Neural crest cell (in vitro differentiated cells): ENCODE results near the gene HMG20A. TPM values are rescaled to one million over a fixed set of nuclear protein-coding genes. Genes with fewer than 3 reads are reported as not detected.

Experiments
- DNase-seq: peaks from one replicate; pipeline ENCODE4 v3.0.0; 2021; ENCODE audit warnings: low read depth, mixed read lengths, low spot score
- H3K27ac Mint-ChIP-seq: one replicate; pipeline ENCODE4 v1.8.0; 2021; ENCODE audit warnings: mild to moderate bottlenecking, mixed read lengths; ENCODE audit not compliant: unreplicated experiment
- H3K27me3 Mint-ChIP-seq: 2 replicates; pipeline ENCODE4 v1.8.0; 2021; ENCODE audit warnings: low read depth, mild to moderate bottlenecking, mixed read lengths
- H3K36me3 Mint-ChIP-seq: 2 replicates; pipeline ENCODE4 v1.8.0; 2021; ENCODE audit warnings: low read depth, mild to moderate bottlenecking, mixed read lengths
- H3K4me1 Mint-ChIP-seq: 2 replicates; pipeline ENCODE4 v1.8.0; 2021; ENCODE audit warnings: mixed read lengths
- H3K4me3 Mint-ChIP-seq: one replicate; pipeline ENCODE4 v1.8.0; 2021; ENCODE audit warnings: mild to moderate bottlenecking, mixed read lengths
- H3K9me3 Mint-ChIP-seq: 2 replicates; pipeline ENCODE4 v1.8.0; 2021; ENCODE audit warnings: mixed read lengths
- total RNA-seq: library from RNA; stranded (reverse); gene quantifications from 2 replicates; pipeline ENCODE4 v1.2.1, GENCODE V29; 2021
- TF ChIP-seq, protein P1 (sequence below): fragments of 200-600 bp; sonication (generic); conservative IDR thresholded peaks from 2 replicates; pipeline ENCODE4 v1.5.0; 2021; ENCODE audit warnings: antibody characterized with exemption, mild to moderate bottlenecking

The HMG20A gene
- total RNA-seq, 1 donor from 2014 or later: 67.2 TPM

GRCh38 chr15:77417602-77418001 lies 3.1 kb upstream of the HMG20A start:
- H3K4me1 Mint-ChIP-seq: peaks cover 20% of the 10 kb centered on the region
- H3K36me3 Mint-ChIP-seq: no peaks in the 10 kb centered on the region
- peak overlapping the region; percentile 92 for H3K4me3 Mint-ChIP-seq
- TF ChIP-seq, protein P1, sequence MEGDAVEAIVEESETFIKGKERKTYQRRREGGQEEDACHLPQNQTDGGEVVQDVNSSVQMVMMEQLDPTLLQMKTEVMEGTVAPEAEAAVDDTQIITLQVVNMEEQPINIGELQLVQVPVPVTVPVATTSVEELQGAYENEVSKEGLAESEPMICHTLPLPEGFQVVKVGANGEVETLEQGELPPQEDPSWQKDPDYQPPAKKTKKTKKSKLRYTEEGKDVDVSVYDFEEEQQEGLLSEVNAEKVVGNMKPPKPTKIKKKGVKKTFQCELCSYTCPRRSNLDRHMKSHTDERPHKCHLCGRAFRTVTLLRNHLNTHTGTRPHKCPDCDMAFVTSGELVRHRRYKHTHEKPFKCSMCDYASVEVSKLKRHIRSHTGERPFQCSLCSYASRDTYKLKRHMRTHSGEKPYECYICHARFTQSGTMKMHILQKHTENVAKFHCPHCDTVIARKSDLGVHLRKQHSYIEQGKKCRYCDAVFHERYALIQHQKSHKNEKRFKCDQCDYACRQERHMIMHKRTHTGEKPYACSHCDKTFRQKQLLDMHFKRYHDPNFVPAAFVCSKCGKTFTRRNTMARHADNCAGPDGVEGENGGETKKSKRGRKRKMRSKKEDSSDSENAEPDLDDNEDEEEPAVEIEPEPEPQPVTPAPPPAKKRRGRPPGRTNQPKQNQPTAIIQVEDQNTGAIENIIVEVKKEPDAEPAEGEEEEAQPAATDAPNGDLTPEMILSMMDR: no peak
- no peaks in the 10 kb centered on the region for H3K27me3 Mint-ChIP-seq
- no peaks in the 10 kb centered on the region for H3K9me3 Mint-ChIP-seq
- no peak overlapping the region for H3K27ac Mint-ChIP-seq
- DNase-seq: no peak

DNA sequence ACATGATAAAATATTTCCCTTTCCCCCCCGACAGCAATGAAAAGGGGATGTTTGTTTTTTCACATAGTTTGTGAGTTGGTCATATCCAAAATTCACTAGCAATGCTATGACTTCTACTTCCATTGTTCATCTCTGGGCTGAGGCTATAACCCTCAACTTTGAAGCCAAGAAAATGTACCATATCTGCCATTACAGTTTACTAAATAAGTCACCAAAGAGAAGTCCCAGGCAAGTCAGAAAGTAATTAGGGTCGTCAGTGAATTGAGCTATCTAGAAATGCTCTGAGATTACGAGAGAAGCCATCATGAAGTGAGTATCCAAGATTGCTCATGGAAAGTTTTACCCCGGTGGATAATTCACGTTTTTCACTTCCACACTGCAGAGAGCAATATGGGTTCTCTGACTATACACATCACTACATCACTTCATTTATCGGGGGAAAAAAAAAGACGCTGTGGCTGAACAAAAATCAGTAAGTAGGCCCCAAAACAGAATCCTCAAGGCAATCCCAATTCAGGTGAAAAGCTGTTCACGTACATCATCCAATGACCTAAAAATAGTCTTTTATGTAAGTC lies 2.2 kb upstream of the HMG20A start:
- Mint-ChIP-seq H3K27ac (no peak overlapping the region), H3K4me3 (peak overlapping the region; percentile 92), H3K4me1 (peaks cover 26% of the 10 kb centered on the region), H3K36me3 (no peaks in the 10 kb centered on the region), H3K27me3 (no peaks in the 10 kb centered on the region), H3K9me3 (no peaks in the 10 kb centered on the region)
- DNase-seq: no peak
- TF ChIP-seq, protein P1: no peak

DNA sequence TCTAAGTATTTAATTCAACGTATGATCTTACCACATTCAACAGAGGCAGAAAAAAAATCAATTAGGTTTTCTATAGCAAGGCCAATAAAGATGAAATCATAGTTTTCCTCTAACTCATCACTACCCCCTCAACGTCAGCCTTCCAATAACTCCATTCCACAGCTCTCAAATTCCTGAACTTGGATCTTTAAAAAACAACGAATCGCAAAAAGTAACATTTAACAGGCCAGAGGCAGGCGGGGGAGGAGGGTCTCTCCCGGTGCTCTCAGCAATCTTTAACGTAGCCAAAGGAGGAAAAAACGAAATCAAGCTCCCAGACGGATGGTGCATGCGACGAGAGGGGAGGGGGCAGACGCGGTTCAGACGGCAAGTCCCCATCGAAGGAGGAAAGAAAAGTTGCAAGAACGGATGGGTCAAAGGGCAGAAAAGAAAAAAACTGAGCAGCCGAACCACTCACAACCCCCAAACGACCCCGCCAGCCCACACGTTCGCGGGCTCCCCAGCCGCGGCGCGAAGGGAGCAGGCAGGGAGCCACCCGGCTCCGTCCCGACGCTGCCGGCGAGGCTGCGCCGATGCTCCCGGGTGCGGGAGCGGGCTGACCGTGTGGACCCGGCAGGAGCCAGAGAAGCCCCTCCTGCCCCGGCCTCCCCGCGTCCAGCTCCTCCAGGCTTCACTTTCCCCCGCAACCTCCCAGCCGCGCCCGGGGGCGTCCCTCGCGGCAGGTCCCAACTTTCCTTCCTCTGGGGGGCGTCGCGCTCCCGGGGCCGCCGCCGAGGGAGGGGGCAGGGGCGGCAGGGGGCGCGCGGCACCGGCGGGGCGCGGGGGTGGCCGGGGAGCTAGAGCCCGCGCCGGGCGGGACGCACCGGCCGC lies 1.5 kb upstream of the HMG20A start:
- Mint-ChIP-seq H3K4me1 (peaks cover 33% of the 10 kb centered on the region), H3K27me3 (no peaks in the 10 kb centered on the region), H3K27ac (peak overlapping the region; percentile 7), H3K4me3 (peak overlapping the region; percentile 92), H3K36me3 (no peaks in the 10 kb centered on the region), H3K9me3 (no peaks in the 10 kb centered on the region)
- peak; percentile 35 for DNase-seq
- TF ChIP-seq, protein P1: peak; percentile 28

DNA sequence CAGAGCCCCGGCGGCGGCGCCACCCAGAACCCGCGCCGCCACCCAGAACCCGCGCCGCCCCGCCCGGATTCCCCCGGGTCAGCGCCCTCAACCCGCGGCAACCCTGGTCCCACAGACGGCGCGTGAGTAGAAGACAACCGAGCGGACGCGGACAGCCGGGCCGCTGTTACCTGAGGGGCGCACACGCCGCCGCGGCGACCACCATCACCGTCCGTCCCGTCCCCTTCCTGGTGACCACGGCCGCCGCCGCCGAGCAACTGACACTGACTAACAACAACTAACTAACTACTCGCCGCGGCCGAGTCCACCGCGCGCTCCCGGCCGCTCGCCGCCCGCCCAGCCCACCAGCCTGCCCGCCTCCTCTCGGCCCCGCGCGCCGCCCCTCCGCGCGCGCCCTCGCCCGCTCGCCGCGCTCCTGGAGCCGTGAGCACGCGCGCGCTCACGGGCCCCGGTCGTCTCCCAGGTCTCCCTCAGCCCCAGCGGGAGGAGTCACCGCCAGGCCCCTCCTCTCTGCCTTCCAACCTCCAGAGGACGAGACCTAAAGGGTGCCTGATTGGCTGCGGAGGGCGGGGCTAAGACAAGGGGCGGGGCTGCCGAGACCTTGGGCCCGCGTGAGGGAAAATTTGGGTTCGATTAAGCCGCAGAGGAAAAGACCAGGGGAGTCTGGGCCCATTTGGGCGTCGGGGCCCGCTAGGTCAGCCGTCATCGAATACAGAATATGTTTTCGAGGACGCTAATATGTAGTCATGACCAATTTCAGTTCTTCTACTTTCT lies 665 bp upstream of the HMG20A start, which contains the start of gene PEAK1:
Gene PEAK1 (minus strand): TSS at position 269 of the 774 bp plus-strand sequence. CDS start 238,178 bp downstream, outside the sequence.
- no peaks in the 10 kb centered on the region for H3K27me3 Mint-ChIP-seq
- TF ChIP-seq, protein P1: peak; percentile 3
- no peaks in the 10 kb centered on the region for H3K9me3 Mint-ChIP-seq
- no peaks in the 10 kb centered on the region for H3K36me3 Mint-ChIP-seq
- H3K4me3 Mint-ChIP-seq: peak within 1 kb of the TSS; percentile 98
- H3K4me1 Mint-ChIP-seq: peaks cover 36% of the 10 kb centered on the region
- peak within 1 kb of the TSS; percentile 99 for H3K27ac Mint-ChIP-seq
- DNase-seq: peak; percentile 98

GRCh38 chr15:77421370-77421700 lies 647 bp downstream of the HMG20A start:
- peak overlapping the region; percentile 99 for H3K27ac Mint-ChIP-seq
- no peak for DNase-seq
- peaks cover 38% of the 10 kb centered on the region for H3K4me1 Mint-ChIP-seq
- no peaks in the 10 kb centered on the region for H3K9me3 Mint-ChIP-seq
- no peaks in the 10 kb centered on the region for H3K27me3 Mint-ChIP-seq
- TF ChIP-seq, protein P1: no peak
- H3K36me3 Mint-ChIP-seq: no peaks in the 10 kb centered on the region
- peak overlapping the region; percentile 98 for H3K4me3 Mint-ChIP-seq
